HepG2 (cell line): ENCODE results near the gene SLC26A4. TPM values are rescaled to one million over a fixed set of nuclear protein-coding genes. Genes with fewer than 3 reads are reported as not detected.

Experiments
- ATF6 ChIP-seq: sonication (generic); formaldehyde crosslinking; conservative IDR thresholded peaks from 2 replicates; pipeline ENCODE4 v1.4.0; 2020; ENCODE audit warnings: missing genetic modification reagents
- LBX2 ChIP-seq: sonication (generic); formaldehyde crosslinking; IDR thresholded peaks from 2 replicates; pipeline ENCODE4 v1.5.0; 2020; ENCODE audit warnings: missing genetic modification reagents, mild to moderate bottlenecking, borderline replicate concordance
- NFE2L2 ChIP-seq: fragments of 150-350 bp; IDR thresholded peaks from 2 replicates; pipeline ENCODE4 v1.6.1; 2014; ENCODE audit warnings: low read length
- NR3C1 ChIP-seq: sonication (generic); formaldehyde crosslinking; IDR thresholded peaks from 2 replicates; pipeline ENCODE4 v1.4.0; 2020; ENCODE audit warnings: missing genetic modification reagents
- PRDM4 ChIP-seq: sonication (generic); formaldehyde crosslinking; IDR thresholded peaks from 2 replicates; pipeline ENCODE4 v1.9.0; 2021; ENCODE audit warnings: missing genetic modification reagents, borderline replicate concordance
- YEATS2 ChIP-seq: sonication (generic); formaldehyde crosslinking; IDR thresholded peaks from 2 replicates; pipeline ENCODE4 v1.4.0; 2020; ENCODE audit warnings: missing genetic modification reagents, borderline replicate concordance
- ZNF841 ChIP-seq: sonication (generic); formaldehyde crosslinking; IDR thresholded peaks from 2 replicates; pipeline ENCODE4 v1.8.1; 2023; ENCODE audit warnings: missing genetic modification reagents, borderline replicate concordance
- polyA plus RNA-seq, 8 experiments: library from polyadenylated mRNA; depleted of rRNA in 3 of 8; stranded (reverse) in 7 of 8; unstranded in 1 of 8; fragments of >200 nt; fragmentation: Illumina TruSeq in 4 of 8; extraction: Trizol in 4 of 8; gene quantifications; 2 replicates each; pipeline versions ENCODE4 v1.2.1 to v1.2.3, GENCODE V29; 2011 to 2016; ENCODE audit warnings: low read depth in 4 of 8, missing spikeins in 1 of 8, mixed read lengths in 1 of 8; ENCODE audit not compliant: insufficient read depth in 1 of 8
- total RNA-seq, 5 experiments: library from RNA; depleted of rRNA; stranded (reverse); fragments of >200 nt; fragmentation: Illumina TruSeq; extraction: Trizol; gene quantifications; 2 replicates each; pipeline ENCODE4 v1.2.3, GENCODE V29; 2016; ENCODE audit warnings: low read depth in 1 of 5
- TF ChIP-seq, protein P1 (sequence below): sonication (generic); formaldehyde crosslinking; IDR thresholded peaks from 2 replicates; pipeline ENCODE4 v1.5.0; 2020; ENCODE audit warnings: missing genetic modification reagents, mild to moderate bottlenecking, borderline replicate concordance
- TF ChIP-seq, protein P2 (sequence below): fragments of 450-650 bp; IDR thresholded peaks from 2 replicates; pipeline ENCODE4 v1.6.1; 2017

SLC26A4 gene
- total and polyA plus RNA-seq, 2 of the 13 experiments (the other 11 are each of a cell fraction or from before 2014, with no cell fraction given) = 0.08 to 0.11 TPM

DNA sequence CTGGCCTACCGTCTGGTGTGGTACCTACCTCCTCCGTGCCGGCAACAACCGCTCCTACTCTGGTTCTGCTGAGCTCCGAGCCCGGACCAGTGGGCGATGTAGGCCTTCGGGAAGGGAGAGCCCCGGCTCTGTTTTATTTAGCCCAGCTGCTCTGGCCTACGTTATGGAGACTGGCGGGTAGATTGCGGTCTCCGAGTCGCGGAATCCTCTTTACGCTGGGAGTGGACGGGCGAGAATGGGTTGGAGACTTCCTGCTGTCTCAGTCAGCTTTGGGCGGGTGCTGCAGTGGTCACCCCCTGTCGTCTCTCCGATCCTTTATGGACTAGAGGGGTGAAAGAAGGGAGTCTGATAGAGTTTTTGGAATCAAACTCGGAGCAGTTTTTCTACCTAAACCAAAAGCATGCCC, 83.7 kb downstream of the SLC26A4 start (continued):
- TF ChIP-seq, protein P1, sequence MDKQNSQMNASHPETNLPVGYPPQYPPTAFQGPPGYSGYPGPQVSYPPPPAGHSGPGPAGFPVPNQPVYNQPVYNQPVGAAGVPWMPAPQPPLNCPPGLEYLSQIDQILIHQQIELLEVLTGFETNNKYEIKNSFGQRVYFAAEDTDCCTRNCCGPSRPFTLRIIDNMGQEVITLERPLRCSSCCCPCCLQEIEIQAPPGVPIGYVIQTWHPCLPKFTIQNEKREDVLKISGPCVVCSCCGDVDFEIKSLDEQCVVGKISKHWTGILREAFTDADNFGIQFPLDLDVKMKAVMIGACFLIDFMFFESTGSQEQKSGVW = no peak
- no peak for TF ChIP-seq ATF6 (CRISPR knock-in tag)
- no peak for TF ChIP-seq YEATS2 (CRISPR knock-in tag)
- TF ChIP-seq, protein P2, sequence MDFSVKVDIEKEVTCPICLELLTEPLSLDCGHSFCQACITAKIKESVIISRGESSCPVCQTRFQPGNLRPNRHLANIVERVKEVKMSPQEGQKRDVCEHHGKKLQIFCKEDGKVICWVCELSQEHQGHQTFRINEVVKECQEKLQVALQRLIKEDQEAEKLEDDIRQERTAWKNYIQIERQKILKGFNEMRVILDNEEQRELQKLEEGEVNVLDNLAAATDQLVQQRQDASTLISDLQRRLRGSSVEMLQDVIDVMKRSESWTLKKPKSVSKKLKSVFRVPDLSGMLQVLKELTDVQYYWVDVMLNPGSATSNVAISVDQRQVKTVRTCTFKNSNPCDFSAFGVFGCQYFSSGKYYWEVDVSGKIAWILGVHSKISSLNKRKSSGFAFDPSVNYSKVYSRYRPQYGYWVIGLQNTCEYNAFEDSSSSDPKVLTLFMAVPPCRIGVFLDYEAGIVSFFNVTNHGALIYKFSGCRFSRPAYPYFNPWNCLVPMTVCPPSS = no peak
- TF ChIP-seq ZNF841 (CRISPR knock-in tag) = no peak
- no peak for TF ChIP-seq NR3C1 (CRISPR knock-in tag)
- no peak for TF ChIP-seq LBX2
- TF ChIP-seq NFE2L2 = no peak
- TF ChIP-seq PRDM4 = no peak
- TF ChIP-seq, all 625 proteins: peak for 33
